ENCODE data around the gene FPR3.
"Not testable (repeated sequence)": the region's sequence is repeated elsewhere in the genome, so short reads cannot be mapped to it uniquely, and the experiment has no call there.

Gene FPR3, protein sequence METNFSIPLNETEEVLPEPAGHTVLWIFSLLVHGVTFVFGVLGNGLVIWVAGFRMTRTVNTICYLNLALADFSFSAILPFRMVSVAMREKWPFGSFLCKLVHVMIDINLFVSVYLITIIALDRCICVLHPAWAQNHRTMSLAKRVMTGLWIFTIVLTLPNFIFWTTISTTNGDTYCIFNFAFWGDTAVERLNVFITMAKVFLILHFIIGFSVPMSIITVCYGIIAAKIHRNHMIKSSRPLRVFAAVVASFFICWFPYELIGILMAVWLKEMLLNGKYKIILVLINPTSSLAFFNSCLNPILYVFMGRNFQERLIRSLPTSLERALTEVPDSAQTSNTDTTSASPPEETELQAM

DNA sequence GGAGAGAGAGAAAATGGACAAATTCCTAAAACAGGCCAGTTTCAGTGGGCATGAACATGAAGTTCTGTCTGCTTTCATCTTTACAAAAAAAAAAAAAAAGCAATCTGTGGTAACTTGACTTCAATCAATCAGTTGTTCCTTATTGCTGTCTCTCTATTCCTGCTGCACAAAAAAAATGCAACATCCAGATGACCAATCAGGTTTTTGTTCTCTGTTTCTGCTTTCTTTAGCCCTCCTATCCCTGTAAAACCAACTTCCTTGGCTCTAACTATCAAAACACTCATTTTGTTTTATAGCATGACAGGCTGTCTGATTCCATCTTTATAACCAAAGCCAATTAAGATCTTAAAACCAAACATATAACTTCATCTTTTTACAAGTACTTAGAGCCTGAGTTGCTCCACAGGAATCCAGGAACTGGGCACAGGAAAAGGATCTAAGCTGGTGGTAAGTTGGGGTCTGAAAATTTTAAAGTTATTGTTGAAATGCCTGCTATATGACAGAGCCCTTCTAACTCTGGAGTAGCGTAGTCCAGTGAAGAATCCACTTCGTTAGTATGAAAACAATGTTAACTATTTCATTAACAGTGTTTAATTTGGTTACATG, at the start of gene FPR3:
Gene FPR3, plus strand, starts transcription at position 273 of the 606 bp plus-strand sequence. CDS start 28,592 bp downstream, outside the sequence.
- DNase-seq (ENCODE audit: low read depth) = no peak

DNA sequence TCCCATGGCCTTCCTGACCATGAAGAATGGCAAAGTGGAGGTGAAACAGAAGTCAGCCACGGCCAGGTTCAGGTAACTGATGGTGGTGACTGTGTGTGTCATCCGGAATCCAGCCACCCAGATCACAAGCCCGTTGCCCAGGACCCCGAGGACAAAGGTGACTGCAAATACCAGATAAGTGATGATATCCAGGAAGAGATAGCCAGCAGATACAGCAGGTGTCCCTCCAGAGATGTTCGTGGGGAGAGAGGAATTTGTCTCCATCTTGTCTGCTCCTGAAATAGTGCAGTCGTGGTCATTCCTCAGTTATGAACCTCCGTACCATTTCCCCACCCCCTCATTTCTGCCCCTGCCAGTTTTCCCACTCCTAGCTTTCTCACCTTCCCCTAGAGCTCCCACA, 48.2 kb upstream of the FPR3 start:
- no peak for DNase-seq (ENCODE audit: low read depth)

DNA sequence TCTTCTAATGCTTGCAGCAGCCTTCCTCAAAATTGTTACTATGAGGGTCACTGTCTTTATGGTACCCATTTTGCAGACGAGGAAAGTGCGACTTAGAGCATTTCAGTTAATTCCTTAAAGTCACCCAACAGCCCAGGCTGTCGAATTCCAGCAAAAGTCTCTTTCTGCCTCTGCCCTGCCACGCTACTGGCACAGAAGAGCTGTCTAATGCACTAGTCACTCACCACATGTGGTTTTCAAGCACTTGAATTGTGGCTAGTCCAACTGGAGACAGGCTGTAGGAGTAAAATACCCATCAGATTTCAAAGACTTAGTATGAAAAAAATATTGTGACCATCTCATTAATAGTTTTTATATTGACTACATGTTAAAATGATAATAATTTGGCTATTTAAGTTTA, 45.0 kb upstream of the FPR3 start:
- DNase-seq (ENCODE audit: low read depth) = no peak

DNA sequence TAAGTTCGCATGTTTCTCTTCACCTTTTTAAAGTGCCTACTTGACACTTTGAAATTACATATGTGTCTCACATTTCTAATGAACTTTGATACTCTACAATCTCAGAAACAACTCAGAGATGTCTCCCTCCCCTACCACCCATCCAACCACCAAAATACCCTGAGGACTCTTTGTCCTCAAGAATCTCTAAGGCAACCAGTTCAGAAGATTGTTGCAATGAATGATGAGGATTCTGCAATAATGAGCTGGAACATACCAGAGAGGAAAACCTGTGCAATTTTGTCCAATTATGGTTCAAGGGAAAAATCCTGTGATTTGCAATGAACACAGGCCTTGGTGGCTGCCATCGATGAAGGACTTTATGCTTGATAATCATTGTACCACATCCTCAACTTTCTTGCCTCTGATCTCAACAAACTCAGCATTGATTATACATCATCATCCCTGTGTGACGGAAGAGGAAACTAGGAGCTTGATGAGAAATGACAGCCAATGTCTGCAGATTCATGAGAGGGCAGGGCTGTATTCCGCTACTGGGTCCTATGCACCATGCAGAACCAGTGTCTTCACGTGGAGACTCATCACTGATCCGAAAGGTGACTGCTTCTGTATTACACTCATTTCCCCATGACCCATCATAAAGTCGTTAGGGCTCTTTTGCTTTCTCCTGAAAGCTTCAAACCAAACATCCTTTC, 44.4 kb upstream of the FPR3 start:
- DNase-seq (ENCODE audit: low read depth) = no peak

DNA sequence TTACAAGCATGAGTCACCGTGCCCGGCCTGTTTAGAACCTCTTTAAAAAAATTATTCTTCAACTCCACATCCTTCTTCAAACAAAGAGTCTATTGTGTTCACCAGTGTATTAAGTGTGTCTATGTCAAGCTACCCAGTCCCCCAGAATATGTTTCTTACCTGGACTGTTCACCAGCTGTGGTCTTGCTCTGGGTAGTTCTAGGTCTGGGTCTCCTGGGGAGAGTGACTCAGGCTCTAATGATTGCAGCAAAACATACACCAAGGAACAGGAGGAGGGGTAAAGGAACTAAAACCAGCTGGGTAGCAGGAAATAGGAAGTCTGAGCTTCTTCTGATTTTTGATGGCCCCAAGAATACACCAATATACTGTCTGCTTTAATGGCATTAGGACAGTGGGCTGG, 43.3 kb upstream of the FPR3 start, which contains the start of gene FPR1:
Gene FPR1, minus strand, starts transcription at position 224 of the 400 bp plus-strand sequence. CDS start 4,884 bp downstream, outside the sequence.
- no peak for DNase-seq (ENCODE audit: low read depth)

DNA sequence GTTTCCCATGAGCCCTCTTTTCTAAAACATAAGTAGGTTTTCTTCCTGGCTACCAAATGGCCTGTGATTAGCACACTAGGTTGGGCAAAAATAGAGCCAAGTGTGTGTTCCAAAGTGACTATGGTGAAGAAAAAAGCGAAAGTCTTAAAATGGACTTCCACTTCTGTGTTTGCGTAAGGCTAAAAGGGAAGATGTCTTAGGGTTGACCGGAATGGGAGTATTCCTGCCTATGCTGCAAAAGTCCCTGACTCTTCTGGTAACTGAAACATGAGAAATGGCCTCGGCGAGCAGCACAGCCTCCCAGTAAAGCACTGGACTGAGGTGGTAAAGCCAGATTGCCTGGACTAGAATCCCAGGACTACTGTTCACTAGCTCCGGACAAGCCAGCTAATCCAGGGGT, 40.8 kb upstream of the FPR3 start:
- DNase-seq (ENCODE audit: low read depth) = no peak

DNA sequence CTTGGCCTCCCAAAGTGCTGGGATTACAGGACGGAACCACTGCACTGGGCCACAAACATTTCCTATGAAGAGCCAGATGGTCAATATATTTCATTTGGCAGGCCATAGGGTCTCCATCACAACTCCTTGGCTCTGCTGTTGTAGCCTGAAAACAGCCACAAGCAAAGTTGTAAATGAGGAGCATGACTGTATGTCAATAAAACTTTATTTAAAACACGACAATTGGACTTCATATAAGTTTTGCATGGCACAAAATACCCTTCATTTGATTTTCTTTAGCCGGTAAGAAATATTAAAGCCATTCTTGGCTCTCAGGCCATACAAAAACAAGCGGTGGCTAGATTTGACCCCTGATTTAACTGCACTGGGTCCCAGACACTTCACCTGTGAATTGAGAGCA, 40.2 kb upstream of the FPR3 start:
- no peak for DNase-seq (ENCODE audit: low read depth)

DNA sequence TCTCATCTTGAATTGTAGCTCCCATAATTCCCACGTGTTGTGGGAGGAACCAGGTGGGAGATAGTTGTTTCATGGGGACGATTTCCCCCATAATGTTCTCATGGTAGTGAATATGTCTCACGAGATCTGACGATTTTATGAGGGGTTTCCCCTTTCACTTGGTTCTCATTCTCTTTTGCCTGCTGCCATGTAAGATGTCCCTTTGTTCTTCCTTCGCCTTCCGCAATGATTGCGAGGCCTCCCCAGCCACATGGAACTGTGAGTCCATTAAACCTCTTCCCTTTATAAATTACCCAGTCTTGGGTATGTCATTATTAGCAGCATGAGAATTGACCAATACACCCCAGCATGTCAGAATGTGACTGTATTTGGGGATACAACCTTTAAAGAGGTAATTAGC, 39.4 kb upstream of the FPR3 start:
- no peak for DNase-seq (ENCODE audit: low read depth)

DNA sequence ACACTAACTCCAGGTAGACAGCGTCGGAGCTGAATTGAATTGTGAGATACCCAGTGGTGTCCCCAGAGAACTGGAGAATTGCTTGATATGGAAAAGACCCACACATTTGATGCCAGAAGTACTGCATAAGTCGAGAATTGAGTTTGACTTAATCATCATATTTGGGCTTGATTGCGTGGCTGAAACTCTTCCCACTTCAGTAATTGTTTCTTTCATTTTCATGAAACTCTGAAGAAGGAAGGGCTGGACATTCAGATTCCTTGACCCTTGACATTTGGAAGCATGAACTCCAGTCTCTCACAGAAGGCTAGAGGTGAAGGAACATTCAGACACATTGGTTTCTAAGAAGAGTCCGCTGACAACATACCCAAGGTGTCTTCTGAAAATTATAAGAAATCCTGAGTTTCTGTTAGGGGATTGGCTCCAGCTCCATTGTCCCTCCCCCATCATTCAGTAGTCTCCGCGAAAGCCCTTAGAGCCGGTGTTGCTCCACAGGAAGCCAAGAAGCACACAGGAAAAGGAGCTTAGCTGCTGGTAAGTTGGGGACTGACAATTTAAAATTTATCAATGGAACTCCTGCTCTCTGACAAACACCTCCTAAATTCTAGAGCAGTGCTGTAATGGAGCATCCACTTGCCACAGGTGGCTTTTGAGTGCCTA, 34.1 kb upstream of the FPR3 start, which contains the start of gene FPR2:
Gene FPR2, plus strand, starts transcription at position 484 of the 660 bp plus-strand sequence. CDS start 7,479 bp downstream, outside the sequence.
- no peak for DNase-seq (ENCODE audit: low read depth)

DNA sequence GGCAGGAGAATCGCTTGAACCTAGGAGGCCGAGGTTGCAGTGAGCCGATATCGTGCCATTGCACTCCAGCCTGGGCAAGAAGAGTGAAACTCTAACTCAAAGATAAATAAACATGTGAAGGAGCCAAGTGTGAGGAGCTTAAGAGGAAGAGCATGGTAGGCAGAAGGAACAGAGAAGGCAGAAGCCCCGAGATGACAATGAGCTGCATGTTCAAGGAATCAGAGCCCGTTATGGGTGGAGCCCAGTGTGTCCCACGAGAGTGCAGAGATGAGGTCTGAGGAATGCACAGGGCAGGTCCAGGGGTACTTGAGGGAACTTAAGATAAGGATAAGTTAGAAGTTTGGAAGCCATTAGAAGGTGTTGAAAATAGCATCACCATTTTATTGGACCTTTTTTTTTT, 33.3 kb upstream of the FPR3 start:
- DNase-seq (ENCODE audit: low read depth) = no peak

DNA sequence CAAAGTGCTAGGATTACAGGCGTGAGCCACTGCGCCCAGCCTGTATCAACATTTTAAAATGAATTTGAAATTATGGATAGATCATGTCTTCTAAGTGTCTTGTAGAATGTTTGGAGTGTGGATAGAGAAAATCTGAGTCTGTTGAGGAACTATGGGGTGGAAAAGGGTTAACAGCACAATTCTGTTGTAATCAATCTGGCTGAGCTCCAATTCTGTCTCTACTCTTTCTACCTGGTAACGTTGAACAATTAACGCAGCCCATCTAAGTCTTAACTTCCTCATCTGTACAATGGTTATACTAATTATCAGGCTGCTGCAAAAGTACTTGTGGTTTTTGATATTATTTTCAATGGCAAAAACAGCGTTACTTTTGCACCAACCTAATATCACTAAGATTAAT, 29.9 kb upstream of the FPR3 start:
- DNase-seq (ENCODE audit: low read depth) = no peak

DNA sequence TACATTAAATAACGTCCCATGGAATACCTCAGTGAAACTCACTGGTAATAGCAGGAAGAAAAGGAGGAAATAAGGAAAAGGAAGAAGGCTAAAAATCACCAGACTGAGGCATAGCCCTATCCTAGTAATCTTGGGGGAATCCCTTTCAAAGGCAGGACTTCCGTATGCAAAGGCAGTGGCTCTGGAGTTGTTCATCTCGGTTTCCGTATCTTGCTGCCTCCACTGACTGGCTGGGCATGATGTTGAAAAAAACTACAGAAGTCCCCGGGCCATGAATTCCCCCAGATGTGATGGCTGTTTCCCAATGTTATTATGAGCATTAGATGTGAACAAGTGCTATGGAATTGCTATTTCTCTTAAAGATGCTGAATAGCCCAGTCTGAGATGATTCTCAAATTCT, 28.5 kb upstream of the FPR3 start:
- DNase-seq (ENCODE audit: low read depth) = no peak

DNA sequence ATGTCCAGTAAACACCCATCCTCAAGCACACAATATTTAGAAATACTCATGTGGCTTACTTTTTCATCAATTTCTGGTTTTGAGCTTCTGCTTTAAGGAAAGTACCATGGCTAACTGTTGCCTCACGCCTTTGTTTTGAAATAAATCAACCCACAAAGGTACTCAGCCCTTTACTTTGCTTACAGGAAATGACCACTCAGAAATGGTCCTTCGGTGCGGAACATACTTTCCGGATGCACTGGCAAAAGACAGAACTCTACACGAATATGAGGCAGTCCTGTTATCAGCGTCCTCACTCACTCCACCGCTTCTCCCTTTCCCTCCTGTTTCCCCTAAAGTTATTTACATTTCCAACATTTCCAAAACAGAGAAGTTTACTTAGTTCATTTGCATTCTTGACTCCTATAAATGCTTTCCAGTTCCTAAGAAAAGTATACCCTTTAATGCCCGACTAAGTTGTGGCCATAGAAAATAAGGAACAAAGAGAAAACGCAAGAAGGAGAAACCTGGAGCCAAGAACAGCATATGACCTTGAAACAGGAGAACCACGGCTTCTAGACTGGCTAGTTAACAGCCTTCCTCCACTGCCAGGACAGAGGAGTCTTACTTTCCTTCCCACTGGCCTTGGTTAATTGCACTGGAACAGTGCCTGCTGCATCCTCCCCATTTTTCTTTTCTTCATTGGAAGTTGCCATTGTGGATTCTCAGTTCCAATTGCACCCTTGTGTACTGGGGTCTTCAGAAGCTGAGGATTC, 23.4 kb upstream of the FPR3 start:
- no peak for DNase-seq (ENCODE audit: low read depth)

DNA sequence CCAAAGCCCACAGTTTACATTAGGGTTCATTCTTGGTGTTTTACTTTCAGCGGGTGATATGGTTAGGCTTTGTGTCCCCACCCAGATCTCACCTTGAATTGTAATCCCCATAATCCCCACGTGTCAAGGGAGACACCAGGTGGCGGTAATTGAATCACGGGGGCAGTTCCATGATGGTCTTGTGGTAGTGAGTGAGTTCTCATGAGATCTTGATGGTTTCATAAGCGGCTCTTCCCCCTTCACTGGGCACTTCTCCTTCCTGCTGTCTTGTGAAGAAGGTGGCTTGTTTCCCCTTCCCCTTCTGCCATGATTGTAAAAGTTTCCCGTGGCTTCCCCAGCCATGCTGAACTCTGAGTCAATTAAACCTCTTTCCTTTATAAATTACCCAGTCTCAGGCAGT, 22.0 kb upstream of the FPR3 start:
- DNase-seq (ENCODE audit: low read depth) = no peak

DNA sequence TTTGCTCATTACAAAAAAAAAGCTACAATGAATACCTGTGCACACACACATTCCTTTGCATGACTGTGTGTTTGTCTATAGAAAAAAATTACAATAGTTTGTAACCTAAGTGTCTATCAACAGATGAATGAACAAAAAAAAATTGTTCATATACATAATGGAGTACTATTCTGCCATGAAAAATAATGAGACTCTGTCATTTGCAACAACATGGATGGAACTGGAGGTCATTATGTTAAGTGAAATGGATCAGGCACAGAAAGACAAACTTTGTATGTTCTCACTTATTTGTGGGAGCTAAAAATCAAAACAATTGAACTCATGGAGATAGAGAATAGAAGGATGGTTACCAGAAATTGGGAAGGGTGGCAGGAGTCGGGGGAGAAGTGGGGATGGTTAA, 18.4 kb upstream of the FPR3 start:
- not testable (repeated sequence) for DNase-seq (ENCODE audit: low read depth)

DNA sequence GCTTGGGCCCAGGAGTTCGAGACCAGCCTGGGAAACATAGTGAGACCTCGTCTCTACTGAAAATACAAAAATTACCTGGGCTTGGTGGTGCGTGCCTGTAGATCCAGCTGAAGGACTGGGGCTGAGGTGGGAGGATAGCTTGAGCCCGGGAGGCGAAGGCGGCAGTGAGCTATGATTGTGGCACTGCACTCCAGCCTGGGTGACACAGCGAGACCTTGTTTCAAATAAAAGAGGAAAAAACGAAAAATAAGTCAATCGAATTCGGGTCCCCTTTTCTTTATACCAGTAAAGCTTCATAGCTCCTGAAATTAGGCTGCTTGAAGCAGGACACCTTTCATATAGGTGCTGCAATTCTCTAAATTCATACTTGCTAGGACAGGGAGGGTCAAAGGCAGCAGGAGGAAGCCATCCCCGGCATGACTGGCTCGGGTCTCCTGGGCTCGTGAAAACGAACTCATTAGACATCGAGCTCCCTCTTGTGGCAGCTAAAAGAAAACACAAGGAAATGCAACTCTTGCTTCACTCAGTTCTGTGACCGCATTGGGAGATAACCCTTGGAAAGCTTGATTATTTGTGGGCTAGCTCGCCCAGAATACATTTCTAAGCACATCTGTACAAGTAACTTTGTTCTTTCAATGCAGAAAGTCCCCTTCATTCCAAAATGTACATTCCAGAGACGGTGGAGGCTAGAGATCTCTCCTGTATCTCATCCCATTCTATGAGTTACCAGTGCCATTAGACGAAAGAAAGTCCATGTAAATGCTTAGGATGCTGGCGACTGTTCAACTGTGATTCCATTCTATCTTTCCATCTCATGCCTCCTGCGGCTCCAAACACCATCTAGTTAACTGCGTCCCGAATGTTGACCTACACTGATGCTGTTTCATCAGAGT, 17.1 kb upstream of the FPR3 start:
- DNase-seq (ENCODE audit: low read depth) = no peak

DNA sequence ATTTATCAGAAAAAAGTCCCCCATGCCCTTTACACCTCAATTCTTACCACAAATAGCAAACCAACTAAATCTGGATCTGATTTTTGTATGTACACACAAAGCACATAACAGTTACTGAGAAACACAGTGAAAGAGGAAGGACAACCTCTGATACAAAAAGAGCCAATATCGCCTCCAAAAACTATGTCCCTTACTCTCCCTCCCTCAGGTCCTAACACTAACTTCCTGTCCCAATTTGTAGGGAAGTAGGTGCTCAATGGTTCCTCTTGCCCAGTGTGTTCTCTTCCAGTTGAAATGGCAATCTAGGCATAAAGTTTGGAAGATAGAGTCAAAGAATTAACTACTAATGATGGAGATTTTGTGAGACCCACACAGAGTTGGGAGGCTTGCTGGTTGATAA, 15.8 kb upstream of the FPR3 start:
- DNase-seq (ENCODE audit: low read depth) = no peak

DNA sequence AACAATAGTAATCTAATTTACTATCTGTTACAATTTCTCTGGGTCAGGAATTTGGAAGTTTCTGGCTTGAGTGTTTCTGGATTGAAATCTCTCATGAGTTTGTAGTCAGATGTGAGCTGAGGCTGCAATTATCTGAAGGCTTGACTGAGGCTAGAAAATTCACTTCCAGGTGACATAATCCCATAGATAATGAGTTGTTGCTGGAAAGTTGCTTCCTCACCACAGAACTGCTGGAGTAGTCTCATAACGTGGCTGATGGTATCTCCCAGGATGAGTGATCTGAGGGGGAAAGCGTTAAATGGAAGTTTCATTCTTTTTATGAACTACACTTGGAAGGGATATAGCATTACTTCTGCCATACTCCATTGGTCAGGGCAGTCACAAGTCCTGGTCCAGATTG, 15.3 kb upstream of the FPR3 start:
- no peak for DNase-seq (ENCODE audit: low read depth)

DNA sequence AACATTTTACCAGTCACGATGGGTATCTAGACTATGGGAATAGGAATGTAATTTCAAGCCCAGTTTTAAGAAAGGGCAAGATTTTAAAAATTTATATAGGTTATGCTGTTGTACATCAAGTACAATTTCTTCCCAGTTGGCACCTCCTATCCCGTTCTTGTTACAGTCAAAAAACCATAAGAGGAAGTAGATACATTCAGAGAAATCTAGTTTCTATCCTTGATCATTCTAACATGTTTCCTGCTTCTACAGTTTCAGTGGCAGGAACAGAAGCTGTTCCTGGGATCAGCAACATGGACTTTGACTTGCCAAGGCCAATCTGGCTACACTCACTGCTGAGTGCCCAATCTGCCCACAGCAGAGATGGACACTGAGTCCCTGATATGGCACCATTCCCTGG, 14.7 kb upstream of the FPR3 start:
- DNase-seq (ENCODE audit: low read depth) = no peak

DNA sequence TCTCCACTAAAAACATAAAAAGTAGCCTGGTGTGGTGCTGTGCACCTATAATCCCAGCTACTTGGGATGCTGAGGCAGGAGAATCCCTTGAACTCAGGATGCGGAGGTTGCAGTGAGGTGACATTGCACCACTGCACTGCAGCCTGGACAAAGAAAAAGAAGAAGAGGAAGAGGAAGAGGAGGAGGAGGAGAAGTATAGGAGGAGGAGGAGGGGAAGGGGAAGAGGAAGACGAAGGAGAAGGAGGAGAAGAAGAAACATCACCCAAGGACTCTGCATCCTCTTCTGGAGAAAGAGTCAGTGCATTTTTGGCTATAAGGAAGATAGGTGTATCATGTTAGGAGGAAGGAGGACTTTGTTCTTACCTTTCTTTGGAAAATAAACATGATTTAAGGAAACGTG, 13.0 kb upstream of the FPR3 start:
- DNase-seq (ENCODE audit: low read depth) = no peak

DNA sequence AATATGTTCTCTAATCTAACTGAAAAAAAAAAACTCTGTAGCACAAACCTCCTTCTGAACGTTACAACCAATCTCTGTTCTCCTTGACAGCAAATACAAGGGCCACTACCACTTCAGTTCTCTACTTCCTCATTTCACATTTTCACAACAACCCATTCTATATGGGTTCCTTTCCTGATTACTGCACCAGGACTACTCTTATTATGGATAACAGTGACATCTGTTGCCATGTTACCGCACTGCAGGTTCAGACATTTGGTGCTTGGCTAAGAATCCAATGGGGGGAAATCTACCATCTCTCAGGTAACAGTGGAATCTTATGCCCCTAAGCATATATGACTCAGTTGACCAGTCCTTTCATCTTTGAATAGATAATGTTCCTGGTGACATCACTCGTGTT, 11.6 kb upstream of the FPR3 start:
- no peak for DNase-seq (ENCODE audit: low read depth)
